Mammary epithelial cell (primary cell): ENCODE measurements around the gene STIP1.

ENCODE experiments used
- CTCF ChIP-seq, 2 donors: IDR thresholded peaks in 1 of 2; conservative IDR thresholded peaks in 1 of 2; 2 replicates each; pipeline ENCODE4 v1.5.1; 2011 to 2012; ENCODE audit warnings: inconsistent platforms in 2 of 2, low read length in 2 of 2, mild to moderate bottlenecking in 2 of 2, control low read depth in 1 of 2, low read depth in 1 of 2; ENCODE audit not compliant: insufficient read depth in 1 of 2; ENCODE audit errors: extremely low read depth in 1 of 2
- EZH2 ChIP-seq: IDR thresholded peaks from 2 replicates; pipeline ENCODE4 v1.6.1; 2012; ENCODE audit warnings: low read length, inconsistent platforms, borderline replicate concordance

- TF ChIP-seq CTCF (conservative IDR thresholded peaks at IDR 0.05 in 1 of 2, IDR thresholded peaks at IDR 0.05 in 1 of 2; ENCODE audit: extremely low read depth in 1 of 2, insufficient read depth in 1 of 2, low read depth in 1 of 2, low read length in 2 of 2) (no peak), EZH2 (no peak)
Observed at GRCh38 chr11:64178203-64178602, 7.8 kb upstream of the STIP1 start.
